SK-N-SH (cell line): Measurements from ENCODE around the gene GNG5. TPM values are rescaled to one million over a fixed set of nuclear protein-coding genes. Genes with fewer than 3 reads are reported as not detected.

Experiments used
- CTCF ChIA-PET: fragments of 300-600, 350-600 bp; formaldehyde crosslinking; extraction: SDS; loops from one replicate; lab custom pipeline; 2021; lab: Yijun Ruan, JAX
- POLR2A ChIA-PET: fragments of 350-600 bp; sonication (Branson Sonifier 250); formaldehyde crosslinking; extraction: SDS; loops from one replicate; lab custom pipeline; 2020; ENCODE audit warnings: antibody characterized with exemption, inconsistent platforms; lab: Yijun Ruan, JAX
- DNase-seq: peaks from one replicate; pipeline ENCODE4 v3.0.0; 2012
- H2AFZ ChIP-seq: fragments of 200-600 bp; sonication (generic); 2 replicates; pipeline ENCODE4 v1.8.1; 2016; ENCODE audit warnings: antibody characterized with exemption, mild to moderate bottlenecking, low read depth
- H3F3A ChIP-seq: fragments of 200-600 bp; sonication (generic); replicated peaks from 2 replicates; pipeline ENCODE3; 2016; ENCODE audit warnings: antibody characterized with exemption, mild to moderate bottlenecking; ENCODE audit not compliant: insufficient read depth
- H3K27ac ChIP-seq, 2 experiments: fragments of 200-500 bp in 1 of 2; fragments of 200-600 bp in 1 of 2; sonication (Bioruptor generic) in 1 of 2; sonication (generic), shearing (Covaris generic) in 1 of 2; 2 replicates each; pipeline versions ENCODE4 v1.5.1 to v1.6.1; 2014 to 2016; ENCODE audit warnings: low read depth in 2 of 2, inconsistent platforms in 1 of 2, low read length in 1 of 2, mild to moderate bottlenecking in 1 of 2, mixed read lengths in 1 of 2
- H3K27me3 ChIP-seq: fragments of 200-600 bp; sonication (generic), shearing (Covaris generic); 2 replicates; pipeline ENCODE4 v1.6.1; 2016; ENCODE audit warnings: mixed run types; ENCODE audit not compliant: insufficient read depth
- H3K36me3 ChIP-seq, 2 experiments: fragments of 200-500 bp in 1 of 2; fragments of 200-600 bp in 1 of 2; sonication (Bioruptor generic) in 1 of 2; sonication (generic) in 1 of 2; replicated peaks in 1 of 2; 2 replicates each; pipeline versions ENCODE3 to v1.5.1; 2014 to 2016; ENCODE audit warnings: low read length in 1 of 2, mild to moderate bottlenecking in 1 of 2; ENCODE audit not compliant: insufficient read depth in 2 of 2, control insufficient read depth in 1 of 2
- H3K4me1 ChIP-seq, 2 experiments: fragments of 200-500 bp in 1 of 2; fragments of 200-600 bp in 1 of 2; sonication (Bioruptor generic) in 1 of 2; sonication (generic), shearing (Covaris generic) in 1 of 2; 2 replicates each; pipeline versions ENCODE4 v1.5.1 to v1.6.1; 2014 to 2016; ENCODE audit warnings: low read depth in 1 of 2, low read length in 1 of 2, mixed run types in 1 of 2; ENCODE audit not compliant: insufficient read depth in 2 of 2, control insufficient read depth in 1 of 2
- H3K4me2 ChIP-seq: fragments of 200-600 bp; sonication (generic), shearing (Covaris generic); 2 replicates; pipeline ENCODE4 v1.6.1; 2017; ENCODE audit warnings: mixed run types
- H3K4me3 ChIP-seq, 2 experiments: fragments of 200-500 bp in 1 of 2; fragments of 200-600 bp in 1 of 2; sonication (Bioruptor generic) in 1 of 2; sonication (generic), shearing (Covaris generic) in 1 of 2; 2 replicates each; pipeline versions ENCODE4 v1.5.1 to v1.8.1; 2014 to 2016; ENCODE audit warnings: low read depth in 2 of 2, inconsistent platforms in 1 of 2, low read length in 1 of 2, mild to moderate bottlenecking in 1 of 2, mixed read lengths in 1 of 2, moderate library complexity in 1 of 2
- H3K79me2 ChIP-seq: fragments of 200-600 bp; sonication (generic); 2 replicates; pipeline ENCODE4 v1.8.1; 2017; ENCODE audit warnings: mild to moderate bottlenecking; ENCODE audit not compliant: insufficient read depth
- H3K9ac ChIP-seq: fragments of 200-600 bp; sonication (generic); 2 replicates; pipeline ENCODE4 v1.6.1; 2017; ENCODE audit warnings: mixed run types
- H3K9me2 ChIP-seq: fragments of 200-600 bp; sonication (generic); 2 replicates; pipeline ENCODE4 v1.6.1; 2017; ENCODE audit warnings: mixed run types
- H3K9me3 ChIP-seq: fragments of 200-600 bp; sonication (generic); 2 replicates; pipeline ENCODE4 v1.6.1; 2017; ENCODE audit warnings: mixed run types, mild to moderate bottlenecking, moderate library complexity
- H4K20me1 ChIP-seq: fragments of 200-600 bp; sonication (generic); 2 replicates; pipeline ENCODE4 v1.6.1; 2017; ENCODE audit warnings: mild to moderate bottlenecking, mixed run types; ENCODE audit not compliant: insufficient read depth
- CHD2 ChIP-seq: fragments of 150-350 bp; IDR thresholded peaks from 2 replicates; pipeline ENCODE4 v1.6.1; 2018; ENCODE audit warnings: low read length; ENCODE audit not compliant: partially characterized antibody
- EP300 ChIP-seq, 2 experiments: IDR thresholded peaks; 2 replicates each; pipeline versions ENCODE4 v1.4.0 to v1.6.1; 2012; ENCODE audit warnings: borderline replicate concordance in 1 of 2, low read depth in 1 of 2, low read length in 1 of 2
- FOXJ3 ChIP-seq: sonication (generic); formaldehyde crosslinking; IDR thresholded peaks from 2 replicates; pipeline ENCODE4 v1.5.1; 2020; ENCODE audit warnings: mild to moderate bottlenecking, missing genetic modification reagents
- GABPA ChIP-seq: IDR thresholded peaks from 2 replicates; pipeline ENCODE4 v1.4.0; 2012; ENCODE audit warnings: low read depth, mild to moderate bottlenecking
- JUND ChIP-seq: IDR thresholded peaks from 2 replicates; pipeline ENCODE4 v1.4.0; 2012
- MXI1 ChIP-seq: IDR thresholded peaks from 2 replicates; pipeline ENCODE4 v1.6.1; 2012; ENCODE audit warnings: mild to moderate bottlenecking, low read depth, low read length, improper control_type of control experiment
- NFIC ChIP-seq: IDR thresholded peaks from 2 replicates; pipeline ENCODE4 v1.4.0; 2012; ENCODE audit warnings: borderline replicate concordance
- RAD21 ChIP-seq: IDR thresholded peaks from 2 replicates; pipeline ENCODE4 v1.6.1; 2012; ENCODE audit warnings: mild to moderate bottlenecking, low read length
- RFX5 ChIP-seq: IDR thresholded peaks from 2 replicates; pipeline ENCODE4 v1.6.1; 2012; ENCODE audit warnings: mild to moderate bottlenecking, improper control_type of control experiment, low read length
- RXRA ChIP-seq: IDR thresholded peaks from 2 replicates; pipeline ENCODE4 v1.4.0; 2012; ENCODE audit warnings: low read depth, mild to moderate bottlenecking, borderline replicate concordance
- SMC3 ChIP-seq: IDR thresholded peaks from 2 replicates; pipeline ENCODE4 v1.6.1; 2012; ENCODE audit warnings: low read depth, low read length, improper control_type of control experiment
- TAF1 ChIP-seq: IDR thresholded peaks from 2 replicates; pipeline ENCODE4 v1.6.1; 2012; ENCODE audit warnings: low read depth, mild to moderate bottlenecking, low read length, moderate library complexity, borderline replicate concordance
- WGBS: methylation state at CpG from one replicate; pipeline ENCODE4 v1.1.6; 2017; ENCODE audit warnings: low lambda C conversion rate; 5-methylcytosine and 5-hydroxymethylcytosine counted together
- polyA plus RNA-seq, 3 experiments: library from polyadenylated mRNA; depleted of rRNA; stranded (reverse); fragments of >200 nt; gene quantifications; 2 replicates each; pipeline ENCODE4 v1.2.3, GENCODE V29; 2012
- TF ChIP-seq, protein P1 (sequence below): IDR thresholded peaks from 2 replicates; pipeline ENCODE4 v1.6.1; 2012; ENCODE audit warnings: mild to moderate bottlenecking, low read depth, low read length, moderate library complexity
- TF ChIP-seq, protein P2 (sequence below): fragments of 200-600 bp; sonication (generic); IDR thresholded peaks from 2 replicates; pipeline ENCODE4 v1.6.1; 2017; ENCODE audit warnings: antibody characterized with exemption, mild to moderate bottlenecking, moderate library complexity

GNG5 gene
- polyA plus RNA-seq, 1 of the 3 experiments (the other 2 are of a cell fraction), result 104 TPM

DNA sequence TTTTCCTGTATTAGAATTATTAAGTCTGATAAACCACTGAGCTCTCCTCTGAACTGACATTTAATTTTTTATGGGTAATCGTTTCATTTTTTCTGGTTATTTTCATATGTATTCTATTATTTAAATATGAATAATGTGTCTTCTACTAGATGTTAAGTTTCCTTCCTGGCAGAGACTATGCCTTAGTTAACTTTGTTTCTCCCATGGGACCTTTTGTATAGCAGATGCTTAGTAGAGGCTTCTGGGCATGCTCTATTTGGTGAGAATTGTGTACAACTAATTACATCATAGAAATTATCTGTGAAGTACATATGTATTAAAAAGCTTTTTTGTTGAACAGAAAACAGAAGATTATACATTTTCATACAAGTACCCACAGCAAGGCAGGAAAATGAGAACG, 44.4 kb upstream of the GNG5 start (continued):
- TF ChIP-seq, protein P1, sequence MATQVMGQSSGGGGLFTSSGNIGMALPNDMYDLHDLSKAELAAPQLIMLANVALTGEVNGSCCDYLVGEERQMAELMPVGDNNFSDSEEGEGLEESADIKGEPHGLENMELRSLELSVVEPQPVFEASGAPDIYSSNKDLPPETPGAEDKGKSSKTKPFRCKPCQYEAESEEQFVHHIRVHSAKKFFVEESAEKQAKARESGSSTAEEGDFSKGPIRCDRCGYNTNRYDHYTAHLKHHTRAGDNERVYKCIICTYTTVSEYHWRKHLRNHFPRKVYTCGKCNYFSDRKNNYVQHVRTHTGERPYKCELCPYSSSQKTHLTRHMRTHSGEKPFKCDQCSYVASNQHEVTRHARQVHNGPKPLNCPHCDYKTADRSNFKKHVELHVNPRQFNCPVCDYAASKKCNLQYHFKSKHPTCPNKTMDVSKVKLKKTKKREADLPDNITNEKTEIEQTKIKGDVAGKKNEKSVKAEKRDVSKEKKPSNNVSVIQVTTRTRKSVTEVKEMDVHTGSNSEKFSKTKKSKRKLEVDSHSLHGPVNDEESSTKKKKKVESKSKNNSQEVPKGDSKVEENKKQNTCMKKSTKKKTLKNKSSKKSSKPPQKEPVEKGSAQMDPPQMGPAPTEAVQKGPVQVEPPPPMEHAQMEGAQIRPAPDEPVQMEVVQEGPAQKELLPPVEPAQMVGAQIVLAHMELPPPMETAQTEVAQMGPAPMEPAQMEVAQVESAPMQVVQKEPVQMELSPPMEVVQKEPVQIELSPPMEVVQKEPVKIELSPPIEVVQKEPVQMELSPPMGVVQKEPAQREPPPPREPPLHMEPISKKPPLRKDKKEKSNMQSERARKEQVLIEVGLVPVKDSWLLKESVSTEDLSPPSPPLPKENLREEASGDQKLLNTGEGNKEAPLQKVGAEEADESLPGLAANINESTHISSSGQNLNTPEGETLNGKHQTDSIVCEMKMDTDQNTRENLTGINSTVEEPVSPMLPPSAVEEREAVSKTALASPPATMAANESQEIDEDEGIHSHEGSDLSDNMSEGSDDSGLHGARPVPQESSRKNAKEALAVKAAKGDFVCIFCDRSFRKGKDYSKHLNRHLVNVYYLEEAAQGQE, result no peak
- TF ChIP-seq NFIC, result no peak
- no peak for TF ChIP-seq RXRA
- TF ChIP-seq RFX5, result no peak
- TF ChIP-seq JUND, result no peak
- no peak for TF ChIP-seq FOXJ3 (CRISPR knock-in tag)
- no peak for TF ChIP-seq GABPA
- no peak for TF ChIP-seq CHD2
- no peak for TF ChIP-seq MXI1
- TF ChIP-seq TAF1, result no peak
- TF ChIP-seq EP300 (IDR thresholded peaks at IDR 0.05; ENCODE audit: borderline replicate concordance in 1 of 2, low read depth in 1 of 2, low read length in 1 of 2), result no peak
- TF ChIP-seq, protein P2, sequence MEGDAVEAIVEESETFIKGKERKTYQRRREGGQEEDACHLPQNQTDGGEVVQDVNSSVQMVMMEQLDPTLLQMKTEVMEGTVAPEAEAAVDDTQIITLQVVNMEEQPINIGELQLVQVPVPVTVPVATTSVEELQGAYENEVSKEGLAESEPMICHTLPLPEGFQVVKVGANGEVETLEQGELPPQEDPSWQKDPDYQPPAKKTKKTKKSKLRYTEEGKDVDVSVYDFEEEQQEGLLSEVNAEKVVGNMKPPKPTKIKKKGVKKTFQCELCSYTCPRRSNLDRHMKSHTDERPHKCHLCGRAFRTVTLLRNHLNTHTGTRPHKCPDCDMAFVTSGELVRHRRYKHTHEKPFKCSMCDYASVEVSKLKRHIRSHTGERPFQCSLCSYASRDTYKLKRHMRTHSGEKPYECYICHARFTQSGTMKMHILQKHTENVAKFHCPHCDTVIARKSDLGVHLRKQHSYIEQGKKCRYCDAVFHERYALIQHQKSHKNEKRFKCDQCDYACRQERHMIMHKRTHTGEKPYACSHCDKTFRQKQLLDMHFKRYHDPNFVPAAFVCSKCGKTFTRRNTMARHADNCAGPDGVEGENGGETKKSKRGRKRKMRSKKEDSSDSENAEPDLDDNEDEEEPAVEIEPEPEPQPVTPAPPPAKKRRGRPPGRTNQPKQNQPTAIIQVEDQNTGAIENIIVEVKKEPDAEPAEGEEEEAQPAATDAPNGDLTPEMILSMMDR, result no peak

DNA sequence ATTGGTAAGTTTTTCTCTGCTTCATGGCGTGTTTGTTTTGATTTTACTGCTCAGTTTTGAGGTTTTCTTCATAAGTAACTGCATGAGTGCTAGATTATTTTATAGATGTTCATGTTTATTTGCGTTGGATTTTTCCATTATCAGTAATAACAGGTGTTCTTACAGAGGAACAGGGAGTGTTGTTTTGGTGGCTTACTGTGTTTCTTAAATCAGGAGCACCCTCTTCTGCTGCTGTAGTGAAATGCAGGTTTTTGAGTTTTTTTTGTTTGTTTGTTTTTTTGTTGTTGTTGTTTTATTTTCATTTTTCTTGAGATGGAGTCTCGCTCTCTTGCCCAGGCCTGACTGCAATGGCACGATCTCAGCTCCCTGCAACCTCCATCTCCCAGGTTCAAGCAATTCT, 35.3 kb upstream of the GNG5 start:
- CTCF ChIA-PET, result interaction anchor here (1.7 kb wide), 2 partner anchors 22 to 100 kb away, joined by 3 to 4 read pairs; no protein-coding TSS in a partner anchor
- no peaks in the 10 kb centered on the region for H3K9me2 ChIP-seq
- 92% methylated on average over 4 of the region's 4 CpGs for WGBS
- peaks cover 14% of the 10 kb centered on the region for H3F3A ChIP-seq
- H2AFZ ChIP-seq, result no peak overlapping the region
- H4K20me1 ChIP-seq, result no peaks in the 10 kb centered on the region
- H3K27ac ChIP-seq, result no peak overlapping the region
- no peak overlapping the region for H3K4me2 ChIP-seq
- no peaks in the 10 kb centered on the region; a peak in 1 of 4 replicates for H3K4me1 ChIP-seq
- POLR2A ChIA-PET, result no interaction called here
- no peaks in the 10 kb centered on the region for H3K27me3 ChIP-seq
- no peaks in the 10 kb centered on the region for H3K9me3 ChIP-seq
- DNase-seq, result peak; percentile 18
- no peak overlapping the region for H3K9ac ChIP-seq
- no peak for TF ChIP-seq RFX5
- TF ChIP-seq RAD21, result peak; percentile 66
- TF ChIP-seq SMC3, result peak; percentile 17; the same call in 1 of the 2 replicates
- H3K4me3 ChIP-seq, result no peak overlapping the region; a peak in 1 of 4 replicates
- peaks cover 2 to 19% of the 10 kb centered on the region in 2 experiments for H3K36me3 ChIP-seq
- no peaks in the 10 kb centered on the region for H3K79me2 ChIP-seq
